Smooth muscle cell (in vitro differentiated cells): ENCODE data around the gene ZDHHC14. TPM values are rescaled to one million over a fixed set of nuclear protein-coding genes. Genes with fewer than 3 reads are reported as not detected.

Source experiments
- DNase-seq: peaks from one replicate; lab custom pipeline; 2025; ENCODE audit not compliant: unreplicated experiment; lab: John Stamatoyannopoulos, UW
- H2AFZ ChIP-seq: fragments of 200-600 bp; sonication (generic); 2 replicates; pipeline ENCODE4 v1.6.0; 2016; ENCODE audit warnings: antibody characterized with exemption, low read depth, mild to moderate bottlenecking
- H3F3A ChIP-seq: fragments of 200-600 bp; sonication (generic); 2 replicates; pipeline ENCODE4 v1.6.0; 2017; ENCODE audit warnings: antibody characterized with exemption, low read depth
- H3K27ac ChIP-seq: fragments of 200-600 bp; sonication (generic); 2 replicates; pipeline ENCODE4 v1.5.1; 2016; ENCODE audit warnings: low read depth, mild to moderate bottlenecking
- H3K27me3 ChIP-seq: fragments of 200-600 bp; sonication (generic); 2 replicates; pipeline ENCODE4 v1.6.1; 2016; ENCODE audit warnings: low read depth, mild to moderate bottlenecking
- H3K36me3 ChIP-seq: fragments of 200-600 bp; sonication (generic); 2 replicates; pipeline ENCODE4 v1.5.1; 2016; ENCODE audit warnings: low read depth
- H3K4me1 ChIP-seq: fragments of 200-600 bp; sonication (generic); 2 replicates; pipeline ENCODE4 v1.5.1; 2016; ENCODE audit warnings: low read depth
- H3K4me2 ChIP-seq: fragments of 200-600 bp; sonication (generic); 2 replicates; pipeline ENCODE4 v1.6.0; 2016; ENCODE audit warnings: mild to moderate bottlenecking
- H3K4me3 ChIP-seq: fragments of 200-600 bp; sonication (generic); 2 replicates; pipeline ENCODE4 v1.5.1; 2016; ENCODE audit warnings: mild to moderate bottlenecking
- H3K79me2 ChIP-seq: fragments of 200-600 bp; sonication (generic); 2 replicates; pipeline ENCODE4 v1.6.0; 2016; ENCODE audit warnings: low read depth, mild to moderate bottlenecking
- H3K9ac ChIP-seq: fragments of 200-600 bp; sonication (generic); 2 replicates; pipeline ENCODE4 v1.6.0; 2016; ENCODE audit warnings: low read depth
- H3K9me3 ChIP-seq: fragments of 200-600 bp; sonication (generic); replicated peaks from 2 replicates; pipeline ENCODE4 v1.5.1; 2016; ENCODE audit warnings: low read depth
- H4K20me1 ChIP-seq: fragments of 200-600 bp; sonication (generic); 2 replicates; pipeline ENCODE4 v1.6.0; 2016; ENCODE audit warnings: low read depth
- WGBS: methylation state at CpG from one replicate; pipeline ENCODE4 v1.1.7; 2016; ENCODE audit warnings: low lambda C conversion rate; 5-methylcytosine and 5-hydroxymethylcytosine counted together
- polyA plus RNA-seq: library from polyadenylated mRNA; unstranded; fragments of >200 nt; fragmentation: Nextera tagmentation; extraction: Ambion mirVana; gene quantifications from 2 replicates; pipeline ENCODE4 v1.2.1, GENCODE V29; 2016
- total RNA-seq: library from RNA; depleted of rRNA; stranded (reverse); fragments of >200 nt; gene quantifications from 2 replicates; pipeline ENCODE4 v1.2.3, GENCODE V29; 2014
- TF ChIP-seq, protein P1 (sequence below): fragments of 200-600 bp; sonication (generic); IDR thresholded peaks from 2 replicates; pipeline ENCODE4 v1.5.1; 2017; ENCODE audit warnings: borderline replicate concordance, mild to moderate bottlenecking, antibody characterized with exemption; ENCODE audit not compliant: insufficient read depth, poor library complexity, severe bottlenecking

ZDHHC14 gene
- total and polyA plus RNA-seq, 2 experiments from 2014 or later = 1.3 to 1.6 TPM

DNA sequence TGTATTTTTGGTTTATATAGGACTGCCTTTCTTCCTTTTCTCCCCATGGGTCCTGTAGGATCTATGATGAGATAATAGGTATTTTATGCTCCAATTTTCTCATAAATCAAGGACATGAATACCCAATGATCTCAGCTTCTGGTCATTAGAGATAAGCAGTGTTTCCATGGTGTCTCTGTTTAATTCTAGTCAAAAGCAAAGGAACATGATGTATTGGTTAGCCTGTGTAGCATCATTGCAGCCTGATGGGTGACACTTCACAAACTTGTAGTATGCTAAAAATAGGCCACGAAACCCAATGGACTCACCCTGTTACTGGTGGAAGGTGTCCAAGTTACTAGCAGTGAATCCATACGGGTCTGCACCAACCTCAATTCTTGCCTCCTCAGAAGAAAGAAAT, 325.9 kb downstream of the ZDHHC14 start:
- Histone ChIP-seq H3K79me2 (no peaks in the 10 kb centered on the region), H4K20me1 (no peaks in the 10 kb centered on the region), H3K27me3 (no peaks in the 10 kb centered on the region), H2AFZ (no peak overlapping the region), H3F3A (no peaks in the 10 kb centered on the region), H3K9me3 (no peaks in the 10 kb centered on the region), H3K4me3 (no peak overlapping the region), H3K9ac (no peak overlapping the region), H3K4me1 (no peaks in the 10 kb centered on the region), H3K27ac (no peak overlapping the region), H3K4me2 (no peak overlapping the region), H3K36me3 (no peaks in the 10 kb centered on the region)
- DNase-seq = no peak
- 98% methylated on average over 2 of the region's 2 CpGs for WGBS
- TF ChIP-seq, protein P1, sequence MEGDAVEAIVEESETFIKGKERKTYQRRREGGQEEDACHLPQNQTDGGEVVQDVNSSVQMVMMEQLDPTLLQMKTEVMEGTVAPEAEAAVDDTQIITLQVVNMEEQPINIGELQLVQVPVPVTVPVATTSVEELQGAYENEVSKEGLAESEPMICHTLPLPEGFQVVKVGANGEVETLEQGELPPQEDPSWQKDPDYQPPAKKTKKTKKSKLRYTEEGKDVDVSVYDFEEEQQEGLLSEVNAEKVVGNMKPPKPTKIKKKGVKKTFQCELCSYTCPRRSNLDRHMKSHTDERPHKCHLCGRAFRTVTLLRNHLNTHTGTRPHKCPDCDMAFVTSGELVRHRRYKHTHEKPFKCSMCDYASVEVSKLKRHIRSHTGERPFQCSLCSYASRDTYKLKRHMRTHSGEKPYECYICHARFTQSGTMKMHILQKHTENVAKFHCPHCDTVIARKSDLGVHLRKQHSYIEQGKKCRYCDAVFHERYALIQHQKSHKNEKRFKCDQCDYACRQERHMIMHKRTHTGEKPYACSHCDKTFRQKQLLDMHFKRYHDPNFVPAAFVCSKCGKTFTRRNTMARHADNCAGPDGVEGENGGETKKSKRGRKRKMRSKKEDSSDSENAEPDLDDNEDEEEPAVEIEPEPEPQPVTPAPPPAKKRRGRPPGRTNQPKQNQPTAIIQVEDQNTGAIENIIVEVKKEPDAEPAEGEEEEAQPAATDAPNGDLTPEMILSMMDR = no peak

DNA sequence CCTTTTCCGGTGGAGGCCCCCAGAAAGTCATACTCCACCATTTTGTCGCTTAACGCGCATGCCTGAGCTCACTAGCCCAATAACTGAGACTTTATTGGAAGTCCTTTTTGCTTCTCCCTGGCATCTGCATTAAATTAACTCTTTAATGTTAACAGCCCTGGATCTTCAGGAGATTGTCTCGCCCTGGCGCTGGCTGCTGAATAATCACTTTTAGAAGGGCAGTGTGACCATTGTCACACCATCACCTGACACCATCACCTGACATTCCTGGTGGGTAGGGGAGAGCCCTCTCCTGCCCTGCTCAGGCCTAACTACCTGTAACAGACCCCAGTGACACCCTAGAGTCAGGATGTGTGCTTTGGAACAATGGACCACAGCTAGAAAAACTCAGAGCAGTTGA, 326.6 kb downstream of the ZDHHC14 start:
- Histone ChIP-seq H3K36me3 (no peaks in the 10 kb centered on the region), H3K4me3 (no peak overlapping the region), H3K4me2 (no peak overlapping the region), H2AFZ (no peak overlapping the region), H3K9ac (no peak overlapping the region), H3K9me3 (no peaks in the 10 kb centered on the region), H4K20me1 (no peaks in the 10 kb centered on the region), H3F3A (no peaks in the 10 kb centered on the region), H3K79me2 (no peaks in the 10 kb centered on the region), H3K4me1 (no peaks in the 10 kb centered on the region), H3K27me3 (no peaks in the 10 kb centered on the region), H3K27ac (no peak overlapping the region)
- TF ChIP-seq, protein P1 = no peak
- 97% methylated on average over 6 of the region's 6 CpGs for WGBS
- no peak for DNase-seq

DNA sequence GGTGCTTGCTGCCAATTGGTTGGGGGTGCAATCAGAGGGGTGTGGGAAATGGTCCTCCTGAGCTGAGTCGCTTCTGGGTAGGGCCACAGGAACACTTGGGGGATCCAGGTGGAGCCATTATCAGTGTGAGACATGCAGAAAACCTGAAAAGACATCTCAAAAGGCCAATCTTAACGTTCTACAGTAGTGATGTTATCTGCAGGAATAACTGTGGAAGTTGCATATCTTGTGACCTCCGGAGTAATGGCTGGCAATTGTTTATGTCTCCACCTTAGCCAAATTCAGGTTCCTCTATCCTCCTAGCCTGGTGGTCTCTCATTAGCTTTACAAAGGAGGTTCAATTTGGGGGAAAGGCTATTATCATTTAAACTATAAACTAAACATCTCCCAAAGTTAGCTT, 327.2 kb downstream of the ZDHHC14 start:
- DNase-seq = no peak
- Histone ChIP-seq H3K79me2 (no peaks in the 10 kb centered on the region), H3K9ac (no peak overlapping the region), H3K27ac (no peak overlapping the region), H3K4me2 (no peak overlapping the region), H3K4me3 (no peak overlapping the region), H2AFZ (no peak overlapping the region), H4K20me1 (no peaks in the 10 kb centered on the region), H3K4me1 (no peaks in the 10 kb centered on the region), H3F3A (no peaks in the 10 kb centered on the region), H3K27me3 (no peaks in the 10 kb centered on the region), H3K9me3 (no peaks in the 10 kb centered on the region), H3K36me3 (no peaks in the 10 kb centered on the region)
- TF ChIP-seq, protein P1 = no peak
- 58% methylated on average over 3 of the region's 3 CpGs for WGBS

DNA sequence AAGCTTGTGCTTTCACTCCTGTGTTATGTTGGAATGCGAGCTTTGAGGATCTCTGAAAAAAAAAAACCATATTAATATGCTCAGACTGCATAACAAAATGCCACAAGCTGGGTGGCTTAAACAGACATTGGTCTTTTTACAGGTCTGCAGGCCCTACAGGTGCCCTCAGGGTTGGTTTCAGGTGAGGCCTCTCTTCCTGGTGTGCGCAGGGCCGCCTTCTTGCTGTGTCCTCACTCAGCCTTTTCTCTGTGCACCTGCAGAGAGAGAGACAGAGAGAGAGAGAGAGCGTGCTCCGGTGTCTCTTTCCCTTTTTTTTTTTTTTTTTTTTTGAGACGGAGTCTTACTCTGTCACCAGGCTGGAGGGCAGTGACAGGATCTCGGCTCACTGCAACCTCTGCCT, 327.9 kb downstream of the ZDHHC14 start:
- H3K27me3 ChIP-seq = no peaks in the 10 kb centered on the region
- H3K9me3 ChIP-seq = no peaks in the 10 kb centered on the region
- no peak overlapping the region for H3K4me3 ChIP-seq
- no peak for DNase-seq
- WGBS = 79% methylated on average over 7 of the region's 7 CpGs
- no peaks in the 10 kb centered on the region for H3K4me1 ChIP-seq
- H3F3A ChIP-seq = no peaks in the 10 kb centered on the region
- no peaks in the 10 kb centered on the region for H4K20me1 ChIP-seq
- no peak overlapping the region for H3K27ac ChIP-seq
- H3K9ac ChIP-seq = no peak overlapping the region
- no peaks in the 10 kb centered on the region for H3K79me2 ChIP-seq
- H3K4me2 ChIP-seq = no peak overlapping the region
- TF ChIP-seq, protein P1 = no peak
- no peaks in the 10 kb centered on the region for H3K36me3 ChIP-seq
- no peak overlapping the region for H2AFZ ChIP-seq
